Measurements from ENCODE around the gene RDH16. TPM values are rescaled to one million over a fixed set of nuclear protein-coding genes. Genes with fewer than 3 reads are reported as not detected.
"Not testable (repeated sequence)": the region's sequence is repeated elsewhere in the genome, so short reads cannot be mapped to it uniquely, and the experiment has no call there.

The RDH16 gene
- total RNA-seq, 2 donors from 2014 or later: 0.16 to 0.44 TPM

- Histone ChIP-seq H3K9me3 (no peaks in the 10 kb centered on the region), H3K4me3 (no peak overlapping the region), H3K36me3 (no peaks in the 10 kb centered on the region), H3K27ac (no peak overlapping the region), H3K27me3 (no peaks in the 10 kb centered on the region), H3K4me1 (no peaks in the 10 kb centered on the region), H3K9ac (ENCODE audit: low read depth in 2 of 2, low read length in 2 of 2) (no peak overlapping the region)
- TF ChIP-seq CTCF (IDR thresholded peaks at IDR 0.05): no peak
- intact Hi-C loops (cut with DNase I): no loop called here
- no peak for DNase-seq
These were observed 15.9 kb downstream of the RDH16 start for GRCh38 chr12:56941299-56942017.

DNA sequence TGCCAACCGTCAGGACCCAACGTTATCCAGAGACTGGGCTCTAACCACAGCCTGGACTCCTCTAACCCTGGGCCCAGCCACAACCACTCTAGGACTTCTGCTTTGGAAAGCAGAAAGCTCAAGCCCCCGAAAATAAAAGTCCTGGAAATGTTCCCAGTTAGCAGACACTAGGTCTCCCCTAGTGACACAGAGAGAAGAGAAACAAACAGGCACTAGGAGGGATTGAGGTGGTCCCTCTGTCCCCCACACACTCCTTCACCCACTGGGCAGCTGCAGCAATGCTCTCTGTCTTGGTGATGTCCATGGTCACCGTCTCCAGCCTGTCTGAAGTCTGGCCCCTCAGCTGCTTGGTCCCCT lies 16.5 kb downstream of the RDH16 start:
- H3K27me3 ChIP-seq; H3K27ac ChIP-seq; H3K9ac ChIP-seq (ENCODE audit: low read depth in 2 of 2, low read length in 2 of 2); H3K4me1 ChIP-seq; H3K9me3 ChIP-seq; H3K4me3 ChIP-seq; DNase-seq; H3K36me3 ChIP-seq; intact Hi-C loops (cut with DNase I): not testable (repeated sequence)

GRCh38 chr12:56935752-56936151 lies 21.7 kb downstream of the RDH16 start:
- H3K27me3 ChIP-seq: no peaks in the 10 kb centered on the region
- no peak for DNase-seq
- H3K27ac ChIP-seq: no peak overlapping the region
- H3K9ac ChIP-seq (ENCODE audit: low read depth in 2 of 2, low read length in 2 of 2): no peak overlapping the region
- H3K36me3 ChIP-seq: no peaks in the 10 kb centered on the region
- no peaks in the 10 kb centered on the region for H3K4me1 ChIP-seq
- H3K4me3 ChIP-seq: no peak overlapping the region
- intact Hi-C loops (cut with DNase I): no loop called here
- H3K9me3 ChIP-seq: no peaks in the 10 kb centered on the region
- no peak for TF ChIP-seq CTCF (IDR thresholded peaks at IDR 0.05)

- no peak for TF ChIP-seq CTCF (IDR thresholded peaks at IDR 0.05)
- H3K36me3 ChIP-seq: no peaks in the 10 kb centered on the region
- intact Hi-C loops (cut with DNase I): no loop called here
- H3K27me3 ChIP-seq: no peaks in the 10 kb centered on the region
- H3K4me1 ChIP-seq: no peaks in the 10 kb centered on the region
- H3K9ac ChIP-seq (ENCODE audit: low read depth in 2 of 2, low read length in 2 of 2): no peak overlapping the region
- H3K4me3 ChIP-seq: no peak overlapping the region
- DNase-seq: no peak
- H3K9me3 ChIP-seq: no peaks in the 10 kb centered on the region
- H3K27ac ChIP-seq: no peak overlapping the region
These were observed 22.3 kb downstream of the RDH16 start for GRCh38 chr12:56935157-56935556.

DNA sequence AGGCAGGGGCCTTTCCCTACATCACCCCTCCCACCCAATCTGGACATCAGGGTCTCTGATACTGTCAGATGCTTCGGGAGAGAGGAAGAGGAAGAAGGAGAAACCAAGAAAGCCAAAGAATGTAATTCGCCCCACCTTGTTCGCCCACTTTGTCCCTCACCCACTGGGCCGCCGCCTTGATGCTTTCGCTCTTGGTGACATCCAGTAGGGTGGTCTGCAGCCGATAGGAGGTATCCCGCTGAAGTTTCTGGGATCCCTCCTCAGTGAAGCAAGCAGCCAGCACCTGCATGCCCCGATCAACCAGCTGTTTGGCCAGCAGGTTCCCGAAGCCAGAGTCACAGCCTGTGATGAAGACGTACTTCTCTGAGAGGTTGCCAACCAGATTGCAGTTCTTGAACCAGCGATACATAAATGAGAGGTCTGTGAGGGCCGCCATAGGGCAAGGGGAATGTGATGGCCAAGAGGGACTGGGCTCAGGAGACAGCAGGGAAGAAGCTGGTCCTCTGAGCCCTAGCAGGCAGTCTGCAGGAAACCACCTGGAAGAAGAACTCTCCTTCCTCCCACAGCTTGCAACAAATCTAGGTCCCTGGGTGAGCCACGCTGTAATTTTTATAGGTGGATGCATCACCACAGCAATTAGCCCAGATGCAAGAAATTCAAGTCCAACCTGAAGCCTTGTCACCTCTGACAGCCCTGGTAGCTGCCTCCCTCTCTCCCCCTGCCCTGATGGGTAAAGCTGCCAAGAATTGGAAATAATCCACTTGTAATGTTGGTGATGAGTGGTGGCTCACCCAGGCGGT lies 23.4 kb downstream of the RDH16 start, which contains the start of gene SDR9C7:
Gene SDR9C7 (minus strand): TSS at position 583 of the 800 bp plus-strand sequence. CDS start 147 bp downstream, at position 436.
- no peak within 1 kb of the TSS for H3K27ac ChIP-seq
- H3K36me3 ChIP-seq: no peaks in the 10 kb centered on the region
- no peak for TF ChIP-seq CTCF (IDR thresholded peaks at IDR 0.05)
- no peak within 1 kb of the TSS for H3K9ac ChIP-seq (ENCODE audit: low read depth in 2 of 2, low read length in 2 of 2)
- no peak for DNase-seq
- intact Hi-C loops (cut with DNase I): no loop called here
- no peaks in the 10 kb centered on the region for H3K27me3 ChIP-seq
- H3K9me3 ChIP-seq: no peaks in the 10 kb centered on the region
- H3K4me1 ChIP-seq: no peaks in the 10 kb centered on the region
- no peak within 1 kb of the TSS for H3K4me3 ChIP-seq

- no peak overlapping the region for H3K27ac ChIP-seq
- no peaks in the 10 kb centered on the region for H3K4me1 ChIP-seq
- TF ChIP-seq CTCF (IDR thresholded peaks at IDR 0.05): no peak
- DNase-seq: no peak
- no peak overlapping the region for H3K9ac ChIP-seq (ENCODE audit: low read depth in 2 of 2, low read length in 2 of 2)
- no peaks in the 10 kb centered on the region for H3K9me3 ChIP-seq
- intact Hi-C loops (cut with DNase I): no loop called here
- H3K27me3 ChIP-seq: no peaks in the 10 kb centered on the region
- no peaks in the 10 kb centered on the region for H3K36me3 ChIP-seq
- no peak overlapping the region for H3K4me3 ChIP-seq
These were observed 24.5 kb downstream of the RDH16 start for GRCh38 chr12:56932867-56933266.
